RWPE1 (cell line): ENCODE measurements around the gene SPINK13.

Source experiments
- CTCF ChIA-PET: fragments of 350-600 bp; sonication (Branson Sonifier 250); formaldehyde crosslinking; extraction: SDS; loops from one replicate; lab custom pipeline; 2021; lab: Yijun Ruan, JAX
- POLR2A ChIA-PET: fragments of 400-600 bp; formaldehyde crosslinking; extraction: SDS; loops from one replicate; lab custom pipeline; 2020; ENCODE audit warnings: antibody characterized with exemption; ENCODE audit not compliant: low non-redundant PET; lab: Yijun Ruan, JAX
- DNase-seq: peaks from one replicate; pipeline ENCODE4 v3.0.0; 2012; ENCODE audit warnings: low spot score
- H3K27ac ChIP-seq: fragments of 450-650 bp; 2 replicates; pipeline ENCODE4 v1.5.1; 2017
- CTCF ChIP-seq: fragments of 450-650 bp; conservative IDR thresholded peaks from 2 replicates; pipeline ENCODE4 v1.5.1; 2017; ENCODE audit warnings: low read depth, mild to moderate bottlenecking

SPINK13 gene

GRCh38 chr5:148268566-148268965, at the start of gene SPINK13:
Gene SPINK13, plus strand, starts transcription at chr5:148268794. Its CDS starts 1,279 bp downstream, at chr5:148270073.
- TF ChIP-seq CTCF = no peak
- POLR2A ChIA-PET = interaction anchor here (0.6 kb wide), 1 partner anchor 95 kb away, joined by 3 read pairs; no protein-coding TSS in a partner anchor
- H3K27ac ChIP-seq = no peak within 1 kb of the TSS; the same call in 1 of the 2 replicates
- CTCF ChIA-PET = interaction anchor here (0.6 to 1.1 kb wide), 4 partner anchors 22 to 375 kb away, joined by 3 to 4 read pairs (median 4); no protein-coding TSS in a partner anchor
- peak; percentile 49 for DNase-seq

DNA sequence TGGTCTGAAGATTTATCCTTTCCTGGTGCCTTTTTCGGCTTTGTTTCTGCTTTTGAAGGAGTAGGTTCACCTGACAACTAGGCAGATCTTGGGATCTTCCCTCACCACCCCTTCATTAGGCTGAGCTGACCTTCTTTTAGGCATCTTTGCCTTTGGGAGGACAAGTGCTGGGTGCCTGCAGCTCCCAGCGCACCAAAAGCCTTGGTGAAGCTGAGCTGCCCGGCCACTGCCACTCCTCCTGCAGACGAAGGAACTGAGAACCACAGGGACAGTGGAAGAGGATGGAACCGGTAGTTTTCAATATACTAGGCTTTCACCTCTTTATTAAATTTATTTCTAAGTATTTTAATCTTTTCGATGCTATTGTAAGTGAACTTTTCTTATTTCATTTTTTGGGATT, 47.1 kb upstream of the SPINK13 start:
- POLR2A ChIA-PET = no interaction called here
- no peak overlapping the region for H3K27ac ChIP-seq
- CTCF ChIA-PET = no interaction called here
- DNase-seq = no peak
- TF ChIP-seq CTCF = no peak

GRCh38 chr5:148224117-148224742, 44.4 kb upstream of the SPINK13 start:
- H3K27ac ChIP-seq = no peak overlapping the region
- ChIA-PET POLR2A (no interaction called here), CTCF (no interaction called here)
- no peak for TF ChIP-seq CTCF
- peak; percentile 57 for DNase-seq

GRCh38 chr5:148228392-148228984, 40.1 kb upstream of the SPINK13 start:
- POLR2A ChIA-PET = no interaction called here
- no peak for TF ChIP-seq CTCF
- CTCF ChIA-PET = no interaction called here
- H3K27ac ChIP-seq = no peak overlapping the region
- no peak for DNase-seq

GRCh38 chr5:148229840-148230239, 38.8 kb upstream of the SPINK13 start:
- POLR2A ChIA-PET = no interaction called here
- no peak for DNase-seq
- H3K27ac ChIP-seq = no peak overlapping the region
- TF ChIP-seq CTCF = no peak
- CTCF ChIA-PET = no interaction called here

- ChIA-PET CTCF (no interaction called here), POLR2A (no interaction called here)
- peak overlapping the region; percentile 89 for H3K27ac ChIP-seq
- TF ChIP-seq CTCF = no peak
- no peak for DNase-seq
These were observed 38.4 kb upstream of the SPINK13 start for GRCh38 chr5:148230240-148230639.
